Measurements from ENCODE around the gene SLC22A16. TPM values are rescaled to one million over a fixed set of nuclear protein-coding genes. Genes with fewer than 3 reads are reported as not detected.
"Not testable (repeated sequence)": the region's sequence is repeated elsewhere in the genome, so short reads cannot be mapped to it uniquely, and the experiment has no call there.

Gene SLC22A16
- total and polyA plus RNA-seq, 2 of the 8 experiments (the other 6 are each of a cell fraction or from before 2014, with no cell fraction given): not detected

- WGBS, 2 experiments (ENCODE audit: extremely low coverage in 1 of 2, insufficient coverage in 1 of 2, insufficient read length in 1 of 2, insufficient replicate concordance in 2 of 2, low coverage in 1 of 2, low lambda C conversion rate in 2 of 2, missing lambda C conversion rate in 1 of 2): 88% methylated on average over 2 of the region's 2 CpGs; no CpG with 5 or more reads in 1 of the 2 experiments
- H4K20me1 ChIP-seq (replicated peaks in 1 of 2; ENCODE audit: control insufficient read depth in 1 of 2, insufficient read depth in 2 of 2, low read length in 2 of 2); H3K23ac ChIP-seq (ENCODE audit: insufficient read length); H3K14ac ChIP-seq (ENCODE audit: insufficient read length); H3K4ac ChIP-seq (replicated peaks; ENCODE audit: insufficient read length, low read depth, low read length); H2AK5ac ChIP-seq (ENCODE audit: low read depth, low read length); H3K4me1 ChIP-seq (replicated peaks in 1 of 4; ENCODE audit: control insufficient read depth in 3 of 4, insufficient read depth in 4 of 4, low read length in 3 of 4); H3K27me3 ChIP-seq (replicated peaks in 1 of 4; ENCODE audit: control insufficient read depth in 3 of 4, extremely low read depth in 1 of 4, insufficient read depth in 3 of 4, low read length in 3 of 4); H3K23me2 ChIP-seq (ENCODE audit: low read depth, low read length); H3K56ac ChIP-seq (replicated peaks; ENCODE audit: insufficient read length, low read depth, low read length); H2BK20ac ChIP-seq (ENCODE audit: low read length); H3K18ac ChIP-seq (ENCODE audit: extremely low read depth, low read length); H3K27ac ChIP-seq (ENCODE audit: low read depth, low read length); FAIRE-seq; H4K5ac ChIP-seq (ENCODE audit: insufficient read length, low read depth, low read length); H3K79me1 ChIP-seq (ENCODE audit: low read depth, low read length); H3K36me3 ChIP-seq (ENCODE audit: control insufficient read depth in 2 of 4, insufficient read depth in 4 of 4, low read length in 3 of 4); H2BK12ac ChIP-seq (ENCODE audit: low read depth, low read length); DNase-seq (ENCODE audit: low read depth in 1 of 2, low spot score in 2 of 2); H3K4me2 ChIP-seq (ENCODE audit: insufficient read depth in 1 of 2, low read depth in 2 of 2, low read length in 2 of 2); H2AFZ ChIP-seq (ENCODE audit: low read length); H2BK15ac ChIP-seq (ENCODE audit: low read length); H2BK5ac ChIP-seq (ENCODE audit: low read depth, low read length); H3K79me2 ChIP-seq (ENCODE audit: control insufficient read depth in 1 of 2, insufficient read depth in 2 of 2, low read length in 2 of 2); H3K9ac ChIP-seq (replicated peaks in 1 of 4; ENCODE audit: extremely low read depth in 1 of 4, low read depth in 3 of 4, low read length in 3 of 4); H3K4me3 ChIP-seq (ENCODE audit: extremely low read depth in 1 of 4, insufficient read depth in 2 of 4, low read depth in 3 of 4, low read length in 4 of 4); POLR2A ChIA-PET (ENCODE audit: partially characterized antibody); H3K9me3 ChIP-seq (ENCODE audit: insufficient read depth in 2 of 2, low read depth in 1 of 2, low read length in 1 of 2); H2BK120ac ChIP-seq (replicated peaks; ENCODE audit: low read depth, low read length); H4K8ac ChIP-seq (ENCODE audit: extremely low read depth, insufficient read depth, low read length); H4K91ac ChIP-seq (replicated peaks; ENCODE audit: insufficient read length, low read length): not testable (repeated sequence)
- CTCF ChIA-PET (ENCODE audit: partially characterized antibody): interaction anchor here (1.1 to 1.2 kb wide), 2 partner anchors 46 to 129 kb away, joined by 3 read pairs; no protein-coding TSS in a partner anchor
These were observed 28.5 kb upstream of the SLC22A16 start for GRCh38 chr6:110504891-110505290.
